Liver (tissue), 9 donors: ENCODE results near the gene KCNJ4. TPM values are rescaled to one million over a fixed set of nuclear protein-coding genes. Genes with fewer than 3 reads are reported as not detected.

ENCODE experiments used
- DNase-seq: peaks from one replicate; pipeline ENCODE4 v3.0.0-alpha.2; 2017; ENCODE audit warnings: low spot score
- H3K27ac ChIP-seq, 2 donors: one replicate each; pipeline ENCODE4 v1.7.0; 2013; ENCODE audit warnings: inconsistent platforms in 2 of 2, low read length in 2 of 2, control low read depth in 1 of 2, low read depth in 1 of 2, mild to moderate bottlenecking in 1 of 2
- H3K27me3 ChIP-seq, 4 donors: one replicate each; pipeline versions ENCODE4 v1.6.1 to v1.7.0; 2013; ENCODE audit warnings: low read length in 3 of 4, inconsistent platforms in 1 of 4, mild to moderate bottlenecking in 1 of 4, moderate library complexity in 1 of 4; ENCODE audit not compliant: control insufficient read depth in 4 of 4, insufficient read depth in 4 of 4
- H3K36me3 ChIP-seq, 4 donors: one replicate each; pipeline versions ENCODE4 v1.6.1 to v1.7.0; 2013; ENCODE audit warnings: low read length in 3 of 4, mild to moderate bottlenecking in 3 of 4, low read depth in 1 of 4, moderate library complexity in 1 of 4; ENCODE audit not compliant: control insufficient read depth in 4 of 4, insufficient read depth in 3 of 4
- H3K4me1 ChIP-seq, 4 donors: one replicate each; pipeline versions ENCODE4 v1.6.1 to v1.7.0; 2013; ENCODE audit warnings: low read length in 3 of 4, mild to moderate bottlenecking in 3 of 4, moderate library complexity in 1 of 4; ENCODE audit not compliant: control insufficient read depth in 4 of 4, insufficient read depth in 4 of 4
- H3K4me3 ChIP-seq, 3 donors: one replicate each; pipeline versions ENCODE4 v1.6.1 to v1.7.0; 2013; ENCODE audit warnings: low read length in 3 of 3, control low read depth in 1 of 3, low read depth in 1 of 3, mild to moderate bottlenecking in 1 of 3
- H3K9ac ChIP-seq, 2 donors: one replicate each; pipeline ENCODE4 v1.7.0; 2013; ENCODE audit warnings: low read length in 2 of 2, mild to moderate bottlenecking in 2 of 2, moderate library complexity in 2 of 2, control low read depth in 1 of 2, low read depth in 1 of 2
- H3K9me3 ChIP-seq, 4 donors: one replicate each; pipeline versions ENCODE4 v1.6.1 to v1.7.0; 2013; ENCODE audit warnings: low read length in 3 of 4; ENCODE audit not compliant: control insufficient read depth in 4 of 4
- HNF4G ChIP-seq: IDR thresholded peaks from 2 replicates; pipeline ENCODE4 v1.6.1; 2016; ENCODE audit warnings: antibody characterized with exemption
- RAD21 ChIP-seq, 2 donors: IDR thresholded peaks; 2 replicates each; pipeline ENCODE4 v1.6.1; 2016; ENCODE audit warnings: antibody characterized with exemption in 2 of 2, mild to moderate bottlenecking in 2 of 2
- REST ChIP-seq: IDR thresholded peaks from 2 replicates; pipeline ENCODE4 v1.6.1; 2016; ENCODE audit warnings: antibody characterized with exemption, mild to moderate bottlenecking
- RXRA ChIP-seq, 2 donors: IDR thresholded peaks; 2 replicates each; pipeline ENCODE4 v1.6.1; 2017 to 2018; ENCODE audit warnings: antibody characterized with exemption in 2 of 2, mild to moderate bottlenecking in 1 of 2
- WGBS: extraction: QIAGEN DNeasy Blood & Tissue Kit; methylation state at CpG from one replicate; pipeline ENCODE4 v1.1.7; 2013; 5-methylcytosine and 5-hydroxymethylcytosine counted together
- polyA plus RNA-seq, 2 donors: library from polyadenylated mRNA; stranded (reverse) in 1 of 2; unstranded in 1 of 2; fragments of 200-250 nt in 1 of 2; fragments of >200 nt in 1 of 2; fragmentation: Nextera tagmentation in 1 of 2; extraction: Ambion mirVana in 1 of 2; gene quantifications; one replicate each; pipeline versions ENCODE4 v1.2.1 to v1.2.3, GENCODE V29; 2013 to 2015
- total RNA-seq, 2 donors: library from RNA; depleted of rRNA; stranded (reverse); fragments of >200 nt; gene quantifications; one replicate each; pipeline ENCODE4 v1.2.3, GENCODE V29; 2014
- TF ChIP-seq, protein P1 (sequence below): IDR thresholded peaks from 2 replicates; pipeline ENCODE4 v1.6.1; 2016; ENCODE audit warnings: antibody characterized with exemption
- donor health status: healthy.
- donor health status: healthy.
- donor health status: healthy.
- donor health status: healthy.
- donor health status: healthy.

Gene KCNJ4
- total and polyA plus RNA-seq, 4 donors, result 0.05 TPM; not detected in 3

GRCh38 chr22:38465673-38466490 lies 10.9 kb upstream of the KCNJ4 start (continued):
- no peak for TF ChIP-seq REST

GRCh38 chr22:38464992-38465672 lies 10.1 kb upstream of the KCNJ4 start:
- Histone ChIP-seq H3K27me3 (peaks cover 0 to 3% (median 0%) of the 10 kb centered on the region in 4 donors), H3K27ac (no peak overlapping the region), H3K36me3 (no peaks in the 10 kb centered on the region), H3K9ac (no peak overlapping the region), H3K9me3 (no peaks in the 10 kb centered on the region), H3K4me3 (no peak overlapping the region), H3K4me1 (peaks cover 4 to 14% (median 9%) of the 10 kb centered on the region in 4 donors)
- TF ChIP-seq HNF4G (no peak), RXRA (IDR thresholded peaks at IDR 0.05) (no peak), REST (no peak)
- TF ChIP-seq, protein P1, sequence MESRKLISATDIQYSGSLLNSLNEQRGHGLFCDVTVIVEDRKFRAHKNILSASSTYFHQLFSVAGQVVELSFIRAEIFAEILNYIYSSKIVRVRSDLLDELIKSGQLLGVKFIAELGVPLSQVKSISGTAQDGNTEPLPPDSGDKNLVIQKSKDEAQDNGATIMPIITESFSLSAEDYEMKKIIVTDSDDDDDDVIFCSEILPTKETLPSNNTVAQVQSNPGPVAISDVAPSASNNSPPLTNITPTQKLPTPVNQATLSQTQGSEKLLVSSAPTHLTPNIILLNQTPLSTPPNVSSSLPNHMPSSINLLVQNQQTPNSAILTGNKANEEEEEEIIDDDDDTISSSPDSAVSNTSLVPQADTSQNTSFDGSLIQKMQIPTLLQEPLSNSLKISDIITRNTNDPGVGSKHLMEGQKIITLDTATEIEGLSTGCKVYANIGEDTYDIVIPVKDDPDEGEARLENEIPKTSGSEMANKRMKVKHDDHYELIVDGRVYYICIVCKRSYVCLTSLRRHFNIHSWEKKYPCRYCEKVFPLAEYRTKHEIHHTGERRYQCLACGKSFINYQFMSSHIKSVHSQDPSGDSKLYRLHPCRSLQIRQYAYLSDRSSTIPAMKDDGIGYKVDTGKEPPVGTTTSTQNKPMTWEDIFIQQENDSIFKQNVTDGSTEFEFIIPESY, result no peak
- no peak for DNase-seq
- 91% methylated on average over 10 of the region's 10 CpGs for WGBS

- 46% methylated on average over 28 of the region's 28 CpGs for WGBS
- H3K4me1 ChIP-seq, result peaks cover 4 to 11% (median 6%) of the 10 kb centered on the region in 4 donors
- no peaks in the 10 kb centered on the region for H3K36me3 ChIP-seq
- H3K9me3 ChIP-seq, result no peaks in the 10 kb centered on the region
- peaks cover 0 to 3% (median 0%) of the 10 kb centered on the region in 4 donors for H3K27me3 ChIP-seq
- H3K9ac ChIP-seq, result no peak overlapping the region
- no peak for TF ChIP-seq RAD21 (IDR thresholded peaks at IDR 0.05)
- H3K4me3 ChIP-seq, result no peak overlapping the region
- peak; percentile 60 for DNase-seq
- H3K27ac ChIP-seq, result no peak overlapping the region
Measured at GRCh38 chr22:38462960-38463784, 8.2 kb upstream of the KCNJ4 start.
